ENCODE results near the gene CMSS1.
"Not testable (repeated sequence)": the region's sequence is repeated elsewhere in the genome, so short reads cannot be mapped to it uniquely, and the experiment has no call there.

CMSS1 gene

GRCh38 chr3:100209948-100210771, 392.5 kb downstream of the CMSS1 start:
- Histone ChIP-seq H3K9me3 (ENCODE audit: control insufficient read depth, low read length) (no peaks in the 10 kb centered on the region), H3K36me3 (ENCODE audit: control insufficient read depth, insufficient read depth, low read length) (no peaks in the 10 kb centered on the region), H3K9ac (ENCODE audit: low read length) (no peak overlapping the region), H3K27me3 (ENCODE audit: control insufficient read depth, insufficient read depth, low read length) (no peaks in the 10 kb centered on the region), H3K4me1 (ENCODE audit: control insufficient read depth, insufficient read depth, low read length) (peaks cover 6% of the 10 kb centered on the region), H3K4me3 (ENCODE audit: low read length) (no peak overlapping the region)

DNA sequence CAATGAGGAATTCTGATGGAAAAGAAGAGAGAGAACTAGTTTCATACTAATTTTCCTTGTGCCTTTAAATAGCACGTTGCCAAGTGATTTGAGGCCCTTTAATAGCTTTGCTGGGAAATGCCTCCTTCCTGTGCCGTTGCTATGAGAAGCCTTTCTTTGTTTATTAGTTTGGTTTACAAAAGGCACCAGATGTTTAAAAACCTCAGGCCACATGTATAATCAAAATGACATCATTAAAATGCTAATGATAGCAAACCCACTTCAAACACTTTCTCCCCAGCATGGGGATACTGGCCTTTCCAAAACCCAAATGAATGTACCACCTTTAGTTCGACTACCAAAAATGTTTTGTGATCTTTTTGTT, 393.1 kb downstream of the CMSS1 start:
- Histone ChIP-seq H3K4me3 (ENCODE audit: low read length) (no peak overlapping the region), H3K36me3 (ENCODE audit: control insufficient read depth, insufficient read depth, low read length) (no peaks in the 10 kb centered on the region), H3K4me1 (ENCODE audit: control insufficient read depth, insufficient read depth, low read length) (peaks cover 6% of the 10 kb centered on the region), H3K9ac (ENCODE audit: low read length) (no peak overlapping the region), H3K9me3 (ENCODE audit: control insufficient read depth, low read length) (no peaks in the 10 kb centered on the region), H3K27me3 (ENCODE audit: control insufficient read depth, insufficient read depth, low read length) (no peaks in the 10 kb centered on the region)

GRCh38 chr3:100213891-100214573, 396.4 kb downstream of the CMSS1 start:
- no peaks in the 10 kb centered on the region for H3K27me3 ChIP-seq (ENCODE audit: control insufficient read depth, insufficient read depth, low read length)
- H3K9me3 ChIP-seq (ENCODE audit: control insufficient read depth, low read length): no peaks in the 10 kb centered on the region
- no peaks in the 10 kb centered on the region for H3K36me3 ChIP-seq (ENCODE audit: control insufficient read depth, insufficient read depth, low read length)
- H3K9ac ChIP-seq (ENCODE audit: low read length): no peak overlapping the region
- peaks cover 6% of the 10 kb centered on the region for H3K4me1 ChIP-seq (ENCODE audit: control insufficient read depth, insufficient read depth, low read length)
- H3K4me3 ChIP-seq (ENCODE audit: low read length): no peak overlapping the region

DNA sequence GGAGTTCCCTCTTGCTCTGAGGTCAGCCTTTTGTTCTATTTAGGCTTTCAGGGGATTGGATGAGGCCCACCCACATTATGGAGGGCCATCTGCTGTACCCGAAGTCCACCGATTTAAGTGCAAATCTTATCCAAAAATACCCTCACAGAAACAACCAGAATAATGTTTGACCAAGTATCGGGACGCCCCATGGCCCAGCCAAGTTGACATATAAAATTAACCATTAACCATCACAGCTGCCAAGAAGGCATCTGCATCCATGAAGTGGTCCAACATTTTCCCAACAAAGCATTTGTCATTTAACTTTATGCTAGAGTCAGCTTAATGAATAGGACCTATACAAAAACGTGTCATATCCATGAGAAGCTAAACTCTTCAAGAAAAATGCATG, 396.9 kb downstream of the CMSS1 start:
- H3K4me3 ChIP-seq (ENCODE audit: low read length): no peak overlapping the region
- H3K4me1 ChIP-seq (ENCODE audit: control insufficient read depth, insufficient read depth, low read length): peaks cover 6% of the 10 kb centered on the region
- no peak overlapping the region for H3K9ac ChIP-seq (ENCODE audit: low read length)
- H3K36me3 ChIP-seq (ENCODE audit: control insufficient read depth, insufficient read depth, low read length): no peaks in the 10 kb centered on the region
- H3K9me3 ChIP-seq (ENCODE audit: control insufficient read depth, low read length): no peaks in the 10 kb centered on the region
- H3K27me3 ChIP-seq (ENCODE audit: control insufficient read depth, insufficient read depth, low read length): no peaks in the 10 kb centered on the region

DNA sequence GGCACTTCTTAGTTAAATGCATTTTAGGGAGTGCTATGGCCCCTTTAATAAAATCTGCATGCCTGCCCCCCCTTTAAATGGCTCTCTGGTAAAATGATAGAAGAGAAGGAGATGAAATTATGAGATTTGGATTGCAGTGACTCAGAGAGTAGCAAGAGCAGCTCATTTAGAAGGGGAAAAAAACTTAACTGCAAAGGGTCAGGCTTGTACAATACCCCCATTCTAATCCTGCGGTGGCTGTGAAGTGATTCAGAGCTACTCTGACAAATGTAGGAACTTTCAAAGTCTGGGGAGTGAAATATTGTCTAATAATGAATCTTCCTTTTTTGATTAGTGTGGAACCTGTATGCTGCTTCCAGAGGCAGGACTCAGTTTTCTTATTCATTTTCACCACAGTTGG, 399.1 kb downstream of the CMSS1 start:
- Histone ChIP-seq H3K4me3 (ENCODE audit: low read length) (no peak overlapping the region), H3K9ac (ENCODE audit: low read length) (no peak overlapping the region), H3K4me1 (ENCODE audit: control insufficient read depth, insufficient read depth, low read length) (no peaks in the 10 kb centered on the region), H3K9me3 (ENCODE audit: control insufficient read depth, low read length) (no peaks in the 10 kb centered on the region), H3K36me3 (ENCODE audit: control insufficient read depth, insufficient read depth, low read length) (no peaks in the 10 kb centered on the region), H3K27me3 (ENCODE audit: control insufficient read depth, insufficient read depth, low read length) (no peaks in the 10 kb centered on the region)

DNA sequence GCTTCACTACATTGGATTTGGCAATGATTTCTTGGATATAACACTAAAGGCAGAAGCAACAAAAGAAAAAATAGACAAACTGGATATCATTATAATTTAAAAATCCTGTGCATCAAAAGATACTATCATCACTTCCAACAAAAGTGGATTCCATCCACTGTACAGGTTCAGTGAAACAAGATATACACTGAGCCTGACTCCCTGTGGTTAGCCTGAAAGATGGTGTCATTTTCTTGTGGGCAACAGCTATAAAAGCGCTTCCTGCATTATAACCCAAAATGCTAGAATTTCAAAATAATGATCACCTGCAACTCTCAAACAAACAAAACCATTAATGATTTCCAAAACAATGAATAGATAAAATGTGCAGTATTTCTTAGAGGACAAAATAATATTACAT, 403.5 kb downstream of the CMSS1 start:
- Histone ChIP-seq H3K4me3 (ENCODE audit: low read length) (no peak overlapping the region), H3K27me3 (ENCODE audit: control insufficient read depth, insufficient read depth, low read length) (no peaks in the 10 kb centered on the region), H3K36me3 (ENCODE audit: control insufficient read depth, insufficient read depth, low read length) (no peaks in the 10 kb centered on the region), H3K9me3 (ENCODE audit: control insufficient read depth, low read length) (no peaks in the 10 kb centered on the region), H3K9ac (ENCODE audit: low read length) (no peak overlapping the region), H3K4me1 (ENCODE audit: control insufficient read depth, insufficient read depth, low read length) (no peaks in the 10 kb centered on the region)

DNA sequence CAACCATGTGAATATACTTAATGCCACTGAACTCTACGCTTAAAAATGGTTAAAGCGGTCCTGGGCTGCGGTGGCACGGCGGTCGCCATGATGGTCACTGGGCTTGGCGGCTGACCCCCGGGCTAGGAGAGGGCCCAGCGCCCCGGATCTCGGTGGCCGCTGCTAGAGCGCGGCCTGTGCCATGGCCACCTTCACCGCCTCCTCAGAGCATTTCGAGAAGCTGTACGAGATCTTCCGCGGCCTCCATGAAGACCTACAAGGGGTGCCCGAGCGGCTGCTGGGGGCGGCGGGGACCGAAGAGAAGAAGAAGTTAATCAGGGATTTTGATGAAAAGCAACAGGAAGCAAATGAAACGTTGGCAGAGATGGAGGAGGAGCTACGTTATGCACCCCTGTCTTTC, 407.5 kb downstream of the CMSS1 start:
- H3K4me1 ChIP-seq (ENCODE audit: control insufficient read depth, insufficient read depth, low read length): no peaks in the 10 kb centered on the region
- H3K9ac ChIP-seq (ENCODE audit: low read length): no peak overlapping the region
- no peaks in the 10 kb centered on the region for H3K27me3 ChIP-seq (ENCODE audit: control insufficient read depth, insufficient read depth, low read length)
- H3K4me3 ChIP-seq (ENCODE audit: low read length): no peak overlapping the region
- no peaks in the 10 kb centered on the region for H3K36me3 ChIP-seq (ENCODE audit: control insufficient read depth, insufficient read depth, low read length)
- H3K9me3 ChIP-seq (ENCODE audit: control insufficient read depth, low read length): no peaks in the 10 kb centered on the region

DNA sequence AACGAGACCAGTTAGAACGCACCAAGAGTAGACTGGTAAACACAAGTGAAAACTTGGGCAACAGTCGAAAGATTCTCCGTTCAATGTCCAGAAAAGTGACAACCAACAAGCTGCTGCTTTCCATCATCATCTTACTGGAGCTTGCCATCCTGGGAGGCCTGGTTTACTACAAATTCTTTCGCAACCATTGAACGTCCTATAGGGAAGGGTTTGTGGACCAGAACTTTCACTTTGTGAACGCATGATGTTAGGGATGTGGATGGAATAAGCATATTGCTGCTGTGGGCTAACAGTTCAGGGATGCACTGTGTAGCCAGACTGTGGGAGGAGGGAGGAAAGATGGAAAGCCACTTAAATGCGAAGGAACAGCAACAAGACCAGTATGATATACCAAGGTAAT, 408.2 kb downstream of the CMSS1 start:
- Histone ChIP-seq H3K4me3 (ENCODE audit: low read length) (no peak overlapping the region), H3K27me3 (ENCODE audit: control insufficient read depth, insufficient read depth, low read length) (no peaks in the 10 kb centered on the region)

DNA sequence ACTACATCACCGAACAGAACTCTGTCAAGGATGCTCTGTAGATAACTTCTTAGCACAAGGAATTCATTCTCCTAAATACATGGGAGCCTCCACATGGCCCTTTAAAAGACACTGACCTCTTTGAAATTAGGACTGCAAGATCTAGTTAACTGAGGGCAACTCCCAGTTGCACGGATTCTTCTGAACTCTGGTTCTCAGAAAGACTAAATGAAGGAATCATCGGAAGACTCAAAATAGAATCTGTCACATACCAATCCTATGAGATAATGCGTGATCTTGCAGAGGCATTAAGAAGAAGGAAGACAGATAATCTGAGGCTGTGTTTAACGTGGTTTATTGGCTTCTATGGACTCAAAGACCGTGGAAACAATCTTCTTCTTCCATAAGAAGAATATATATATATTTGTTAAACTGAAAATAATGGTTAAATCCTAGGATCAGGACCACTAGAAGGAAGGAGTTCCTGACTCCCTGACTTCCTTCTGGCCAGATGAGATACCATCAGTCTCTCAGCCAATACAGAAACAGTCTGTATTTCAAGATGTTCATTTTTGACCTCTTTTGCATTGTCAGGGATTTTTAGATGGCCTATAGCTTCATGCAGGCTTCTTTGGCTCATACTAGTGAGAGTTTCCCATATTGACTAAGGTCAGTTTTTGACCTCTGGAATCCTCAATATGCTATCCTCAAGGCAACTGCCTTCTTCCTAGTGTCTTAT, 409.2 kb downstream of the CMSS1 start:
- H3K27me3 ChIP-seq (ENCODE audit: control insufficient read depth, insufficient read depth, low read length): no peaks in the 10 kb centered on the region
- no peak overlapping the region for H3K9ac ChIP-seq (ENCODE audit: low read length)
- H3K4me1 ChIP-seq (ENCODE audit: control insufficient read depth, insufficient read depth, low read length): no peaks in the 10 kb centered on the region
- H3K36me3 ChIP-seq (ENCODE audit: control insufficient read depth, insufficient read depth, low read length): no peaks in the 10 kb centered on the region
- no peaks in the 10 kb centered on the region for H3K9me3 ChIP-seq (ENCODE audit: control insufficient read depth, low read length)
- H3K4me3 ChIP-seq (ENCODE audit: low read length): no peak overlapping the region

More for the DNA sequence above, 408.2 kb downstream of the CMSS1 start:
- no peaks in the 10 kb centered on the region for H3K36me3 ChIP-seq (ENCODE audit: control insufficient read depth, insufficient read depth, low read length)
- H3K9ac ChIP-seq (ENCODE audit: low read length): no peak overlapping the region
- H3K9me3 ChIP-seq (ENCODE audit: control insufficient read depth, low read length): no peaks in the 10 kb centered on the region
- no peaks in the 10 kb centered on the region for H3K4me1 ChIP-seq (ENCODE audit: control insufficient read depth, insufficient read depth, low read length)

- no peak overlapping the region for H3K9ac ChIP-seq (ENCODE audit: low read length)
- H3K36me3 ChIP-seq (ENCODE audit: control insufficient read depth, insufficient read depth, low read length): no peaks in the 10 kb centered on the region
- H3K27me3 ChIP-seq (ENCODE audit: control insufficient read depth, insufficient read depth, low read length): no peaks in the 10 kb centered on the region
- H3K9me3 ChIP-seq (ENCODE audit: control insufficient read depth, low read length): no peaks in the 10 kb centered on the region
- no peaks in the 10 kb centered on the region for H3K4me1 ChIP-seq (ENCODE audit: control insufficient read depth, insufficient read depth, low read length)
- no peak overlapping the region for H3K4me3 ChIP-seq (ENCODE audit: low read length)
Measured at GRCh38 chr3:100227511-100227921, 409.9 kb downstream of the CMSS1 start.

GRCh38 chr3:100228247-100228646, 410.6 kb downstream of the CMSS1 start:
- Histone ChIP-seq H3K4me3 (ENCODE audit: low read length) (no peak overlapping the region), H3K4me1 (ENCODE audit: control insufficient read depth, insufficient read depth, low read length) (no peaks in the 10 kb centered on the region), H3K9me3 (ENCODE audit: control insufficient read depth, low read length) (no peaks in the 10 kb centered on the region)

DNA sequence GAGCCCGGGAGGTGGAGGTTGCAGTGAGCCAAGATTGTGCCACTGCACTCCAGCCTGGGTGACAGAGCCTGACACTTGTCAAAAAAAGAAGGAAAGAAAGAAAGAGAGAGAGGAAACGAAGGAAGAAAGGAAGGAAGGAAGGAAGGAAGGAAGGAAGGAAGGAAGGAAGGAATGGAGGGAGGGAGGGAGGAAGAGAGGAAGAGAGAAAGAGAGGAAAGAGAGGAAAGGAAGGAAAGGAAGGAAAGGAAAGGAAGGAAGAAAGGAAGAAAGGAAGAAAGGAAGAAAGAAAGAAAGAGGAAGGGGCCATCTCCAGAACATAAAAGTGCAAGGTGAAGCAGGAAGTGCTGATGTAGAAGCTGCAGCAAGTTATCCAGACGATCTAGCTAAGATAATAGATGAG, 411.5 kb downstream of the CMSS1 start:
- H3K4me3 ChIP-seq (ENCODE audit: low read length); H3K9ac ChIP-seq (ENCODE audit: low read length); H3K27me3 ChIP-seq (ENCODE audit: control insufficient read depth, insufficient read depth, low read length); H3K36me3 ChIP-seq (ENCODE audit: control insufficient read depth, insufficient read depth, low read length); H3K9me3 ChIP-seq (ENCODE audit: control insufficient read depth, low read length); H3K4me1 ChIP-seq (ENCODE audit: control insufficient read depth, insufficient read depth, low read length): not testable (repeated sequence)

More at GRCh38 chr3:100228247-100228646, 410.6 kb downstream of the CMSS1 start:
- Histone ChIP-seq H3K36me3 (ENCODE audit: control insufficient read depth, insufficient read depth, low read length) (no peaks in the 10 kb centered on the region), H3K27me3 (ENCODE audit: control insufficient read depth, insufficient read depth, low read length) (no peaks in the 10 kb centered on the region), H3K9ac (ENCODE audit: low read length) (no peak overlapping the region)
